Ishikawa (cell line): Measurements from ENCODE around the gene PDHB.

Source experiments
- EGR1 ChIP-seq: IDR thresholded peaks from 2 replicates; pipeline ENCODE4 v1.6.1; 2012
- EP300 ChIP-seq: IDR thresholded peaks from 2 replicates; pipeline ENCODE4 v1.6.1; 2012; ENCODE audit warnings: borderline replicate concordance
- NFIC ChIP-seq: IDR thresholded peaks from 2 replicates; pipeline ENCODE4 v1.6.1; 2012
- YY1 ChIP-seq: IDR thresholded peaks from 2 replicates; pipeline ENCODE4 v1.6.1; 2012; ENCODE audit warnings: low read depth

GRCh38 chr3:58473275-58473674 lies 39.6 kb upstream of the PDHB start:
- no peak for TF ChIP-seq EP300
- TF ChIP-seq EGR1 = no peak
- no peak for TF ChIP-seq NFIC
- no peak for TF ChIP-seq YY1
